ENCODE data around the gene SHISA9.
A peak's percentile ranks its signal among the peaks of the same experiment; 100 is the strongest.

SHISA9 gene

GRCh38 chr16:12881740-12882139 is 19.7 kb upstream of the SHISA9 start:
- H3K27me3 Mint-ChIP-seq, result peaks cover 24% of the 10 kb centered on the region
- no peaks in the 10 kb centered on the region for H3K4me1 Mint-ChIP-seq (ENCODE audit: low read depth)
- no peak overlapping the region for H3K27ac Mint-ChIP-seq
- no peaks in the 10 kb centered on the region for H3K9me3 Mint-ChIP-seq
- H3K4me3 Mint-ChIP-seq, result no peak overlapping the region
- no peaks in the 10 kb centered on the region for H3K36me3 Mint-ChIP-seq (ENCODE audit: low read depth)

- Mint-ChIP-seq H3K27me3 (peaks cover 20% of the 10 kb centered on the region), H3K27ac (no peak overlapping the region), H3K36me3 (ENCODE audit: low read depth) (no peaks in the 10 kb centered on the region), H3K4me3 (no peak overlapping the region), H3K9me3 (no peaks in the 10 kb centered on the region), H3K4me1 (ENCODE audit: low read depth) (no peaks in the 10 kb centered on the region)
Measured at GRCh38 chr16:12885742-12886141, 15.7 kb upstream of the SHISA9 start.

- Mint-ChIP-seq H3K36me3 (ENCODE audit: low read depth) (no peaks in the 10 kb centered on the region), H3K4me1 (ENCODE audit: low read depth) (no peaks in the 10 kb centered on the region), H3K27me3 (peaks cover 19% of the 10 kb centered on the region), H3K27ac (no peak overlapping the region), H3K9me3 (no peaks in the 10 kb centered on the region), H3K4me3 (no peak overlapping the region)
Measured at GRCh38 chr16:12891836-12892235, 9.6 kb upstream of the SHISA9 start.

- Mint-ChIP-seq H3K4me1 (ENCODE audit: low read depth) (no peaks in the 10 kb centered on the region), H3K4me3 (no peak overlapping the region), H3K9me3 (no peaks in the 10 kb centered on the region), H3K27me3 (peaks cover 22% of the 10 kb centered on the region), H3K27ac (no peak overlapping the region), H3K36me3 (ENCODE audit: low read depth) (no peaks in the 10 kb centered on the region)
Measured at GRCh38 chr16:12893050-12893750, 8.2 kb upstream of the SHISA9 start.

- Mint-ChIP-seq H3K27me3 (peaks cover 45% of the 10 kb centered on the region), H3K4me1 (ENCODE audit: low read depth) (no peaks in the 10 kb centered on the region), H3K27ac (no peak overlapping the region), H3K4me3 (no peak overlapping the region), H3K36me3 (ENCODE audit: low read depth) (no peaks in the 10 kb centered on the region), H3K9me3 (no peaks in the 10 kb centered on the region)
Measured at GRCh38 chr16:12896562-12896961, 4.8 kb upstream of the SHISA9 start.

GRCh38 chr16:12898551-12898950 is 2.8 kb upstream of the SHISA9 start:
- Mint-ChIP-seq H3K4me1 (ENCODE audit: low read depth) (no peaks in the 10 kb centered on the region), H3K4me3 (no peak overlapping the region), H3K9me3 (no peaks in the 10 kb centered on the region), H3K27ac (no peak overlapping the region), H3K27me3 (peaks cover 58% of the 10 kb centered on the region), H3K36me3 (ENCODE audit: low read depth) (no peaks in the 10 kb centered on the region)

GRCh38 chr16:12899529-12900143 is 1.8 kb upstream of the SHISA9 start:
- H3K36me3 Mint-ChIP-seq (ENCODE audit: low read depth), result no peaks in the 10 kb centered on the region
- peaks cover 61% of the 10 kb centered on the region for H3K27me3 Mint-ChIP-seq
- no peak overlapping the region for H3K27ac Mint-ChIP-seq
- H3K4me1 Mint-ChIP-seq (ENCODE audit: low read depth), result no peaks in the 10 kb centered on the region
- no peak overlapping the region for H3K4me3 Mint-ChIP-seq
- H3K9me3 Mint-ChIP-seq, result no peaks in the 10 kb centered on the region

- Mint-ChIP-seq H3K27ac (no peak overlapping the region), H3K9me3 (no peaks in the 10 kb centered on the region), H3K27me3 (peaks cover 62% of the 10 kb centered on the region), H3K4me3 (no peak overlapping the region), H3K4me1 (ENCODE audit: low read depth) (no peaks in the 10 kb centered on the region), H3K36me3 (ENCODE audit: low read depth) (no peaks in the 10 kb centered on the region)
Measured at GRCh38 chr16:12900156-12900555, 1.2 kb upstream of the SHISA9 start.

- no peak overlapping the region for H3K27ac Mint-ChIP-seq
- H3K4me3 Mint-ChIP-seq, result no peak overlapping the region
- H3K4me1 Mint-ChIP-seq (ENCODE audit: low read depth), result no peaks in the 10 kb centered on the region
- no peaks in the 10 kb centered on the region for H3K36me3 Mint-ChIP-seq (ENCODE audit: low read depth)
- H3K9me3 Mint-ChIP-seq, result no peaks in the 10 kb centered on the region
- H3K27me3 Mint-ChIP-seq, result peaks cover 67% of the 10 kb centered on the region
Measured at GRCh38 chr16:12900599-12901203, 697 bp upstream of the SHISA9 start.

GRCh38 chr16:12901204-12901596 is 198 bp upstream of the SHISA9 start:
- H3K27ac Mint-ChIP-seq, result no peak overlapping the region
- H3K4me3 Mint-ChIP-seq, result no peak overlapping the region
- H3K9me3 Mint-ChIP-seq, result no peaks in the 10 kb centered on the region
- H3K4me1 Mint-ChIP-seq (ENCODE audit: low read depth), result no peaks in the 10 kb centered on the region
- no peaks in the 10 kb centered on the region for H3K36me3 Mint-ChIP-seq (ENCODE audit: low read depth)
- H3K27me3 Mint-ChIP-seq, result peaks cover 67% of the 10 kb centered on the region

- no peaks in the 10 kb centered on the region for H3K4me1 Mint-ChIP-seq (ENCODE audit: low read depth)
- no peak overlapping the region for H3K27ac Mint-ChIP-seq
- H3K4me3 Mint-ChIP-seq, result peak overlapping the region; percentile 35
- H3K36me3 Mint-ChIP-seq (ENCODE audit: low read depth), result no peaks in the 10 kb centered on the region
- H3K9me3 Mint-ChIP-seq, result no peaks in the 10 kb centered on the region
- H3K27me3 Mint-ChIP-seq, result peaks cover 59% of the 10 kb centered on the region
Measured at GRCh38 chr16:12902511-12903372, 1.3 kb downstream of the SHISA9 start.

- no peak overlapping the region for H3K4me3 Mint-ChIP-seq
- no peaks in the 10 kb centered on the region for H3K4me1 Mint-ChIP-seq (ENCODE audit: low read depth)
- H3K9me3 Mint-ChIP-seq, result no peaks in the 10 kb centered on the region
- H3K27ac Mint-ChIP-seq, result no peak overlapping the region
- H3K36me3 Mint-ChIP-seq (ENCODE audit: low read depth), result no peaks in the 10 kb centered on the region
- peaks cover 51% of the 10 kb centered on the region for H3K27me3 Mint-ChIP-seq
Measured at GRCh38 chr16:12903407-12904328, 2.3 kb downstream of the SHISA9 start.

GRCh38 chr16:12904329-12904671 is 2.9 kb downstream of the SHISA9 start:
- H3K9me3 Mint-ChIP-seq, result no peaks in the 10 kb centered on the region
- no peaks in the 10 kb centered on the region for H3K36me3 Mint-ChIP-seq (ENCODE audit: low read depth)
- H3K27me3 Mint-ChIP-seq, result peaks cover 48% of the 10 kb centered on the region
- no peak overlapping the region for H3K4me3 Mint-ChIP-seq
- H3K27ac Mint-ChIP-seq, result no peak overlapping the region
- no peaks in the 10 kb centered on the region for H3K4me1 Mint-ChIP-seq (ENCODE audit: low read depth)

- Mint-ChIP-seq H3K27ac (no peak overlapping the region), H3K4me3 (no peak overlapping the region), H3K27me3 (peaks cover 36% of the 10 kb centered on the region), H3K36me3 (ENCODE audit: low read depth) (no peaks in the 10 kb centered on the region), H3K9me3 (no peaks in the 10 kb centered on the region), H3K4me1 (ENCODE audit: low read depth) (no peaks in the 10 kb centered on the region)
Measured at GRCh38 chr16:12906271-12906670, 4.9 kb downstream of the SHISA9 start.
